Peyer's patch (tissue), 4 donors: ENCODE results near the gene IL17RA. TPM values are rescaled to one million over a fixed set of nuclear protein-coding genes. Genes with fewer than 3 reads are reported as not detected.

Source experiments
- DNase-seq, 3 donors: peaks; one replicate each; pipeline ENCODE4 v3.0.0-alpha.2; 2017 to 2019
- H3K27ac ChIP-seq, 4 donors: fragments of 200-600 bp; sonication (generic); one replicate each; pipeline ENCODE4 v1.5.1; 2016 to 2019
- H3K27me3 ChIP-seq, 2 donors: fragments of 200-600 bp; sonication (generic); one replicate each; pipeline ENCODE4 v1.5.1; 2019
- H3K36me3 ChIP-seq, 3 donors: fragments of 200-600 bp; sonication (generic); one replicate each; pipeline ENCODE4 v1.5.1; 2016 to 2019
- H3K4me1 ChIP-seq, 4 donors: fragments of 200-600 bp; sonication (generic); one replicate each; pipeline ENCODE4 v1.5.1; 2016 to 2019
- H3K4me3 ChIP-seq, 4 donors: fragments of 200-600 bp; sonication (generic); 1 replicate in 3 of 4; 2 replicates in 1 of 4; pipeline ENCODE4 v1.5.1; 2016 to 2019; ENCODE audit warnings: mild to moderate bottlenecking in 1 of 4
- H3K9me3 ChIP-seq, 4 donors: fragments of 200-600 bp; sonication (generic); one replicate each; pipeline ENCODE4 v1.5.1; 2016 to 2019; ENCODE audit warnings: mild to moderate bottlenecking in 1 of 4
- CTCF ChIP-seq, 6 experiments: fragments of 450-650 bp in 4 of 6; fragments of 200-600 bp in 2 of 6; sonication (generic) in 1 of 6; IDR thresholded peaks; one replicate each; pipeline ENCODE4 v1.5.1; 2017 to 2019; ENCODE audit warnings: antibody characterized with exemption in 6 of 6, mild to moderate bottlenecking in 3 of 6, moderate library complexity in 1 of 6
- POLR2A ChIP-seq, 2 donors: fragments of 450-650 bp; IDR thresholded peaks; one replicate each; pipeline ENCODE4 v1.5.1; 2017; ENCODE audit warnings: antibody characterized with exemption in 2 of 2, mild to moderate bottlenecking in 2 of 2, moderate library complexity in 2 of 2
- total RNA-seq, 4 donors: library from RNA; depleted of rRNA; stranded (reverse); fragments of >200 nt; gene quantifications; one replicate each; pipeline ENCODE4 v1.1.0, GENCODE V29; 2016

Gene IL17RA
- total RNA-seq, 4 donors from 2014 or later = 12.4 to 23.6 (median 18.3) TPM

- Histone ChIP-seq H3K27me3 (no peaks in the 10 kb centered on the region), H3K36me3 (peaks cover 0 to 72% (median under 1%) of the 10 kb centered on the region in 3 donors), H3K4me1 (no peaks in the 10 kb centered on the region), H3K27ac (peak overlapping the region in 2 of 4 donors; percentile 5 to 25), H3K9me3 (no peaks in the 10 kb centered on the region), H3K4me3 (no peak overlapping the region)
- TF ChIP-seq POLR2A (IDR thresholded peaks at IDR 0.05) (no peak), CTCF (IDR thresholded peaks at IDR 0.05) (no peak)
- DNase-seq = no peak
Measured at GRCh38 chr22:17107547-17107810, 22.7 kb downstream of the IL17RA start.

GRCh38 chr22:17108256-17109112 lies 23.7 kb downstream of the IL17RA start:
- H3K36me3 ChIP-seq = peaks cover 0 to 62% (median 0%) of the 10 kb centered on the region in 3 donors
- no peaks in the 10 kb centered on the region for H3K27me3 ChIP-seq
- H3K27ac ChIP-seq = no peak overlapping the region
- H3K4me3 ChIP-seq = no peak overlapping the region
- DNase-seq = peak in 1 of 3 donors; percentile 38
- no peaks in the 10 kb centered on the region for H3K4me1 ChIP-seq
- no peak for TF ChIP-seq POLR2A (IDR thresholded peaks at IDR 0.05)
- no peak for TF ChIP-seq CTCF (IDR thresholded peaks at IDR 0.05)
- no peaks in the 10 kb centered on the region for H3K9me3 ChIP-seq

- Histone ChIP-seq H3K27me3 (no peaks in the 10 kb centered on the region), H3K9me3 (no peaks in the 10 kb centered on the region), H3K27ac (no peak overlapping the region), H3K36me3 (peaks cover 0 to 59% (median 0%) of the 10 kb centered on the region in 3 donors), H3K4me1 (no peaks in the 10 kb centered on the region), H3K4me3 (no peak overlapping the region)
- no peak for TF ChIP-seq CTCF (IDR thresholded peaks at IDR 0.05)
- TF ChIP-seq POLR2A (IDR thresholded peaks at IDR 0.05) = no peak
- DNase-seq = peak in 1 of 3 donors; percentile 47
Measured at GRCh38 chr22:17109113-17109865, 24.5 kb downstream of the IL17RA start.

DNA sequence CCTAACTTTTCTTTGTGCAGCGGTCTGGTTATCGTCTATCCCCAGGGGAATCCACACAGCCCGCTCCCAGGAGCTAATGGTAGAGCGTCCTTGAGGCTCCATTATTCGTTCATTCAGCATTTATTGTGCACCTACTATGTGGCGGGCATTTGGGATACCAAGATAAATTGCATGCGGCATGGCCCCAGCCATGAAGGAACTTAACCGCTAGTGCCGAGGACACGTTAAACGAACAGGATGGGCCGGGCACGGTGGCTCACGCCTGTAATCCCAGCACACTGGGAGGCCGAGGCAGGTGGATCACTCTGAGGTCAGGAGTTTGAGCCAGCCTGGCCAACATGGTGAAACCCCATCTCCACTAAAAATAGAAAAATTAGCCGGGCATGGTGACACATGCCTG lies 25.2 kb downstream of the IL17RA start:
- no peak for DNase-seq

More for the DNA sequence above, 25.2 kb downstream of the IL17RA start:
- Histone ChIP-seq H3K4me3 (no peak overlapping the region), H3K27me3 (no peaks in the 10 kb centered on the region), H3K36me3 (peaks cover 0 to 52% (median 0%) of the 10 kb centered on the region in 3 donors), H3K4me1 (no peaks in the 10 kb centered on the region), H3K9me3 (no peaks in the 10 kb centered on the region), H3K27ac (no peak overlapping the region)
- TF ChIP-seq CTCF (IDR thresholded peaks at IDR 0.05) (no peak), POLR2A (IDR thresholded peaks at IDR 0.05) (no peak)
